GM12892 (cell line): ENCODE measurements around the gene ADCY9.

Experiments used
- POLR2A ChIP-seq: IDR thresholded peaks from 2 replicates; pipeline ENCODE4 v1.6.1; 2011; ENCODE audit warnings: low read depth, low read length, control low read depth
- POLR2AphosphoS5 ChIP-seq: IDR thresholded peaks from 2 replicates; pipeline ENCODE4 v1.6.1; 2011; ENCODE audit warnings: low read depth, low read length, control low read depth
- TAF1 ChIP-seq: IDR thresholded peaks from 2 replicates; pipeline ENCODE4 v1.6.1; 2011; ENCODE audit warnings: low read depth, mild to moderate bottlenecking, control low read depth, low read length, borderline replicate concordance

DNA sequence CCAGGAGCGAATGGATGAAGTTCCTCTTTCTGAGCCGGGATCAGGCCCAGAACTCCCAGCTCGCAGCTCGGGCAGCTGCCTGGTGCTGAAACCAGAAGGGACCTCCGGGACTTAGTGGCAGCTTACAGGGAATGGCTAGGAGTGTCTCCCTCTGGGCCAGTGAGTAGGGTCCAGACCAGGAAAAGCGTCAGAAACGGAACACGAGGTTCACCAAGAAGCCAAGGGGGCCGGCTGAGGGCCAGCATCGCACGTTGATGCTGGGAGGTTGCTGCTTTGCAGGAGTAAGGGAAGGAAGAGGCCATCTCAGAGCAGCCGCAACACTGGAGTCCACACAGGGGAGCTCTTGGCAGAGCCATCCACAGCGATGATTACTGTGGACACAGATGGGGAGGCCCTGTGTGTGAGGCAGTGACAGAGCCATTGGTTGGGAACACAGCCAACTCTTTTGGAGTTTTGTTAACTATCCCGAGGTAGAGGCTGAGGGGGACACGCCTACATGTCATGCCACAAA is 161.8 kb downstream of the ADCY9 start:
- TF ChIP-seq POLR2A (no peak), POLR2AphosphoS5 (no peak), TAF1 (no peak)
